Measurements from ENCODE around the gene NLGN1.

DNA sequence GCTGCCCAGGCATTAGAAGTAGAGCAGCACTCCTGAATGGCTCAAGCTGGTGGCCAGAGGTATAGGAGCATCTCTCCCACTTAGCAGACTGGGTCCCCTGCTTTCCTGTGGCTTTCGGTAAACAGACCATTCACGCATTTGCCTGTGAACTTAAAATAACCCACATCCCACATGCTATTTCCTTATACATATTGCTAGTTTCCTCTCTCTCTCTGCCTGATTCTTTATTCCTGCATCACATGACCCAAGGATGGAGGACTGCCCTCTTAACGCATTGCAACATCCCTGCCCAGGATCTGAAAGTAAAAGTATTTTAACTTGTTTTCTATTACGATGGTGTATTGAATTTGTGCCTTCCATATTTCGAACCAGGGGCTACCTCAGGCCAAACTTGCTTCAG is 43.4 kb upstream of the NLGN1 start:
- TF ChIP-seq POLR2AphosphoS5 (IDR thresholded peaks at IDR 0.05; ENCODE audit: low read depth, low read length) (no peak), FOXP2 (optimal IDR thresholded peaks at IDR 0.05; ENCODE audit: borderline replicate concordance, extremely low read depth, extremely low read length, insufficient read depth) (no peak), TAF1 (IDR thresholded peaks at IDR 0.05; ENCODE audit: borderline replicate concordance, insufficient read depth, low read length) (no peak)
